ENCODE measurements around the gene PCSK5.
"Not testable (repeated sequence)": the region's sequence is repeated elsewhere in the genome, so short reads cannot be mapped to it uniquely, and the experiment has no call there.

PCSK5 gene
- 8.4 to 13.3 reads per million in 2 donors for total RNA-seq

- peak; percentile 30 to 74 (median 65) for DNase-seq
These were observed at the start of gene PCSK5 for GRCh38 chr9:75890472-75891276. Gene PCSK5 (plus strand): TSS chr9:75890673. CDS start chr9:75891182, 509 bp downstream.

DNA sequence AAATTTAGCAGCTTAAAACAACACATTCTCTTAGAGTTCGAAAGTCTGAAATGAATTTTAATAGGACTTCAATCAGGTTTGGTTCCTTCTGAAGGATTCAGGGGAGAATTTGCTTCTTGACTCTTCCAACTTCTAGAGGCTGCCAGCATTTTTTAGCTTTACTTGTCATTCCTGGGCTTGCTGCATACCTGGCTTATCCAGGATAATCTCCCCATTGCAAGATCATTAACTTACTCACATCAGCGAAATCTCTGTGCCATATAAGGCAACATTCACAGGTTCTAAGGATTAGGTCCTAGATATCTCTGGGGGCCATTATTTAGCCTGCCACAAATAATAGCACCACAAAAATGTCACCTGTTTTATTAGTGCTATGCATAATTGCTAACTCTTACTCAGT lies 46.2 kb upstream of the PCSK5 start:
- no peak for DNase-seq

DNA sequence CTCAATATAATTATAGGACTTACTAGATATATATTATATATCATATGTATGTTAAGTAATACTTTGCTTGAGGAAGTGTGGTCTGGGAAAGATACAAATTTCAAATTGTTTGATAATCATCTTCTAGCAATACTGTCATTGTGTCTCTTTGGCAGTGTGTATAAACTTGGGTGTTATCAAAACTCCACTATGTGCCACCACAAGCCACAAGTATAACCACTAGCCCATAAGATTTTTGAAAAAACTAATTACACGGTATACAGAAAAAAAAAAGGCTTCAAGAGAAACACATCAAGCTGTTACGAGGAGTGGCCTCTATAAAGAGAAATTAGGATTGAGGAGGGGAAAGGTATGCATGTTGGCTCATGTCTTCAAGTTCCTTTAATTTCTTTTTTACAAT lies 44.7 kb upstream of the PCSK5 start:
- DNase-seq: no peak

GRCh38 chr9:75847085-75847484 lies 43.4 kb upstream of the PCSK5 start:
- no peak for DNase-seq

DNA sequence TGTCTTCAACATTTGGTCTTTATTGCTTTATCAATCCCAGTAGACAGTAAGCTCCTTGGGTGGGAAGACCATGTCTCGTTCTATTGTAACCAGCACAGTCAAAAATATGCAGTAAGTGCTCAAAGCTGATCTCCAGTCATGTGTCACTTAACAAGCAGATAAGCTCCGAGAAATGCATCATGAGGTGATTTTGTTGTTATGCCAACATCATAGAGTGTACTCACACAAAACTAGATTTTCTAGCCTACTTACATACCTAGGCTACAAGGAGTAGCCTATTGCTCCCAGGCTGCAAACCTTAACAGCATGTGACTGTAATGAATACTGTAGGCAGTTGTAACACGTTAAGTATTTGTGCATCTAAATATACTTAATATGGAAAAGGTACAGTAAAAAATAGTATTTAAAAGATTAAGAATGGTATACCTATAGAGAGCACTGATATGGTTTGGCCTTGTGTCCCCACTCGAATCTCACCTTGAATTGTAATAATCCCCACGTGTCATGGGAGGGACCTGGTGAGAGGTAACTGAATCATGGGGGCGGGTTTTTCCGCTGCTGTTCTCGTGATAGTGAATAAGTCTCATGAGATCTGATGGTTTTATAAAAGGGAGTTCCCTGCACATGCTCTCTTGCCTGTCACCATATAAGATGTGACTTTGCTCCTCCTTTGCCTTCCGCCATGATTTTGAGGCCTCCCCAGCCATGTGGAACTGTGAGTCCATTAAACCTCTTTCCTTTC lies 39.8 kb upstream of the PCSK5 start:
- DNase-seq: no peak

GRCh38 chr9:75851917-75852316 lies 38.6 kb upstream of the PCSK5 start:
- DNase-seq: no peak

DNA sequence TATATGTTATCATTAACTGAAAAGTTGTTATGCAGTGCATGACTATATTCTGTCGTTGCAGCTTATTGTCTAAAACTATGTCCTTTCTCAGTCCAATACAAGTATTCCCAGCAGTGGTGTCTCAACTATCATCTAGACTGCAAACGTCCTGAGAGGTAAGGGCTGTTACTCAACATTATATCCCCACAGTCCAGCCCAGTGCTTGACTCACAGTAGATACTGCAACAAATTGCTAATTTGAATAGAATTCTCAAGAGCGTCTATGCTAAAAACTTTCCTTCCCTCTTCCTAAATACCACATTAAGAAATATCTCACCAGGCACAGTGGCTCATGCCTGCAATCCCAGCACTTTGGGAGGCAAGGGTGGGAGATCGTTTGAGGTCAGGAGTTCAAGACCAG lies 37.7 kb upstream of the PCSK5 start:
- no peak for DNase-seq

DNA sequence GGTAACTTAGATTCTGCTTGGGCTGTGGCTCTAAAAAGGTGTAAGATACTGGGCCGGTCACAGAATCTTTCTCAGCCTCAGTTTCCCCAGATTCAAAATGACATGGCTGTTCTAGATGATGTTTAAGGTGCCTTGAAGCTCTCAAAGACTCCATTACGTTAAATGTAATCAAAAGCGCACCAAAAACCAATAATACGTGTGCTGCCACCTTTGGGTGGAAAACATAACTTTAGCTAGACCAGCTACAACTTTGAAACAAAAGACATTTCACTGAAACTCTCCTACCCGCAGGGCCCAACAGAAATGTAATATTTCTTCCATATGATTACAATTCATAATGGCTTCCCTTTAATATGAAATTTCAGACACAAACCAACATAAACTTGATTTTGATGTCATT lies 35.0 kb upstream of the PCSK5 start:
- no peak for DNase-seq

DNA sequence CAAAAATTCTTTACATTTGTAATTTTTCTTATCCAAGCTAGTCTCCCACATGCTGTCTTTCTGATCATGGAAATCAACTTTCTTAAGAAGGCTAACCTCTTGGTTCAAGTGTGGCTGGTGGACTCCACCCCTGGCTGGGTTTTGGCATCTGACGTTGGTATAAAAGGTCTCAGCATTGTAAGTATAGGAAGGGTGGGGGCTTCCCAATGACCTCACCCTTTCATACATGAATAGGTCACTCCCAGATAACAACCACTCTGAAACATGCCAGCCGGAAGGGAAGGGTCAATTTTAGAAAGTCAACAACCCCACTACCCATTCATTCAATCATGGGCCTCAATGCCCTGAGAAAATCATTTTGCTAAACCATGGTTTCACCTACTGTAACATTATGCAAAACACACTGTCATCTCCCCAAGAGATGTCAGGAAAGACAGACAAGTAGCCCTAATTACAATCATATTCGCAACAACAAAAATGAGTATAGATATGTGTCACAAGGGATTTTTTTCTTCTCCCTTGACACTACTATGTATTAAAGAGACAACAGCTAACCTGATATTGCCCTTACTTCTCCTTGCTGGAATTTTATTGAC lies 31.9 kb upstream of the PCSK5 start:
- DNase-seq: no peak

DNA sequence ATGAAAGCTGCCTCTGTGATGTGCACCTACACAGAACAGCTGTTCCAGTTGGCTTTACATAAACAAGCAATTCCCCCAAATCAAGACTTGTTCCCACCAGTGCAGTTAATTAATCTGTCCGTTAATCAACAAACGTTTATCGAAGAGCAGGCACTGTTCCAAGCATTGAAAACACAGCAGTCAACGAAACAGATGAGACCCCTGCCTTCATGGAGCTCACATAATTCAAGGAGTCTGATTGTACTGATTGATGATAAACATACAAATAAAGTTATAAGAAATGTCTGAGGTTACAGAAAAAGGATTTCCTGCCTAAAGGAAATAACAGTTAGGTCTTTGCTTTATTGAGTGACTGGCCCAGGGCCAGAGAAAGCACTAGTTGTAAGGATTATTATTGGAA lies 26.2 kb upstream of the PCSK5 start:
- no peak for DNase-seq

DNA sequence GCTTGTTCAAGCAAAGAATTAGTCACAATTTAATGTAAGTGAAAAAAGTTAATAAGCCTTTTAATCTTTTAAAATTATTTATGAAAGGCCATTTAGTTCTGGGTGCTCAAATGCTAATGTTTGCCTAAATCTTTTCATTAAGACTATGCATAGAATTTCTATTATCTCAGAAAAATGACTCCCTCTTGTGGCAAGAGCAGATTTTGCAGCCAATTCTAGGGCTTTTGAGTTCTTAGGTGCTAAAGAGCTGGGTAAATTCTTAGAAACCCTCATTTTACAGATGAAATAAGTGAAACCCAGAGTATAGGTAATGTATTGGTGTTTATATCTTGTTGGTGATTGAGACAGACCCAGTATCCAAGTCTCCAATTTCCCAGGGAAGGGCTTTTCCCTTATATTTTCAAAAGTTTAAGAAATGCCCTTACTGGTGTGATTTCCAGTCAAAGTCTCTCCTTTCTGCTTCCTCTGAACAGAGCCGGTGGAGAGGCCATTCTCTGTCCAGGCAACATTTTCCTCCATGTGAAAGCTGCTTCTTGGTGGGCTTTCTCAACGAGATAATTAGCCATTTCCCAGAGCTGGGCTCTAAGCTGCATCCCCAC lies 24.1 kb upstream of the PCSK5 start:
- peak in 1 of 5 experiments; percentile 24 for DNase-seq

DNA sequence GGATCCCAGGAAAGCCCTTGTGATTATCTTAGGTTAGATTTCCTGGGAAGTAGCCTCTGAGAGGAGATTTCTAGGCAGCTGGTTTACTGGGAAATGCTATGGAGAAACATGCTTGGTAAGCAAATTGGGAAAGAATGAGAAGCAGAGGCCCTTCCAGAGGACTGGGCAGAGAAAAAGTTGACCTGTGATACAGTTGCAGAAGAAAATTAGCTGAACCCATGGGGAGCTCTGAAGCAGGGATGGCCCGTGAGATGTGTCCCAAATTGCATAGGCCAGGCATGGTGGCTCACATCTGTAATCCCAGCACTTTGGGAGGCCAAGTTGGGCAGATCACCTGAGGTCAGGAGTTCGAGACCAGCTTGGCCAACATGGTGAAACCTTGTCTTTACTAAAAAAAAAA lies 21.9 kb upstream of the PCSK5 start:
- DNase-seq: not testable (repeated sequence)

DNA sequence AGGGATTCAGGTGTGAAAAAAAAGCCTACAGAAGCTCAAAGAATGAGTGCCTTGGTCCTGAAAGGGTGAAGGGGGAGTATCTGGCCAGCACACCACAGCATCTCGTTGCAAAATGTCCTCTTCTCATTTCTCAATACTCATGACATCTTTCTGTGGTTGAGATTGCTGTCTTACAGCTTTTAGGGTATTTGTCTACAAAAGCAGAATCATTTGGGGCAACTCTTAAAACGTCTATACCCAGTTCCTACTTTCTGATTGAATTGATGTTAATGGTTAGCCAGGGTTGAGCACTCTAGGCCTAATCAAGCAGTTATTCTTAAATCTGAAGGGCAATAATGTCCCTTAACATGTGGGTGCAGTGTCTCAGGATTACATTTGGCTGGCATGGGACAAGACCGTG lies 21.2 kb upstream of the PCSK5 start:
- no peak for DNase-seq

- DNase-seq: no peak
These were observed 20.0 kb upstream of the PCSK5 start for GRCh38 chr9:75870450-75870849.

DNA sequence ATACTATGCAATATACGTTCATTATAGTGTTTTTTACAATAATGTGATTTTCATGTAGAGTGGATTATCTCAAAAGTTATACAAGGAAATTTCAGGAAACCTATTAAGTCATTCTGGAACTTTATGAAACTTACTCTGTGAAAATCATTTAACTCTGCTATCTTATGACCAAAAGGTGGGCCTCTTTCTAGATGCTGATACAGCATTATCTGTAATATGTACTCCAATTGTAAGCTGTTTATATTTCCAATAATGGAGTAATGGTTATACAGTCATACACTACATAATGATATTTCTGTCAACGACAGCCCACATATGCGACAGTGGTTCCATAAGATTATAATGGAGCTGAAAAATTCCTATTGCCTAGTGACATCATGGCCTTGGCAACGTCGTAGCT lies 18.8 kb upstream of the PCSK5 start:
- no peak for DNase-seq

DNA sequence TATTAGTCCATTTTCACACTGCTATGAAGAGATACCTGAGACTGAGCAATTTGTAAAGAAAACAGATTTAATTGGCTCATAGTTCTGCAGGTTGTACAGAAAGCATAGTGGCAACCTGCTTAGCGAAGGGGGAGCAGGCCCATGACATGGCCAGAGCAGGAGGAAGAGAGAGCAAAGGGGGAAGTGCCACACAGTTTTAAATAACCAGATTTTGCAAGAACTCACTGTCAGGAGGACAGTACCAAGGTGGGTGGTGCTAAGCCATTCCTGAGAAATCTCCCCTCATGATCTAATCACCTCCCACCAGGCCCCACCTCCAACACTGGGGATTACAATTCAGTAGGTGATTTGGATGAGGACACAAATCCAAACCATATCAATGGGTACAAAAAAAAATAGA lies 16.8 kb upstream of the PCSK5 start:
- no peak for DNase-seq

DNA sequence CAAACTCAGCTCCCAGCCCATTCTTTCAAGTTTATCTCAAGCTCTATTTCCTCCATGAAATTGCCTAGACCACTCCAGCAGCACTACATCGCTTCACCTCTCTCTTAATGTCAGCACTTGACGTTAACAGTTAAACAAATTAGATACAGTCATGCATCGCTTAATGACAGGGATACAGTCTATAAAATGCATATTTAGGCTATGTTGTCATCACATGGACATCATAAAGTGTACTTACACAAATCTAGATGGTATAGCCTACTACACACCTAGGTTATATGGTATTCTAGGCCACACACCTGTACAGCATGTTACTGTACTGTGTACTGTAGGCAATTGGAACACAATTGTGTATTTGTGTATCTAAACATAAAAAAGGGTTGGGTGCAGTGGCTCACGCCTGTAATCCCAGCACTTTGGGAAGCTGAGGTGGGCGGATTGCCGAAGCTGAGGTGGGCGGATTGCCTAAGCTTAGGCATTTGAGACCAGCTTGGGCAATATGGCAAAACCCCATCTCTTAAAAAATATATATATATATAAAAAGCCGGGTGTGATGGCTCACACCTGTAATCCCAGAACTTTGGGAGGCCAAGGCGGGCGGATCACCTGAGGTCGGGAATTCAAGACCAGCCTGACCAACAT lies 13.4 kb upstream of the PCSK5 start:
- no peak for DNase-seq

- no peak for DNase-seq
These were observed 12.0 kb upstream of the PCSK5 start for GRCh38 chr9:75878488-75878860.

DNA sequence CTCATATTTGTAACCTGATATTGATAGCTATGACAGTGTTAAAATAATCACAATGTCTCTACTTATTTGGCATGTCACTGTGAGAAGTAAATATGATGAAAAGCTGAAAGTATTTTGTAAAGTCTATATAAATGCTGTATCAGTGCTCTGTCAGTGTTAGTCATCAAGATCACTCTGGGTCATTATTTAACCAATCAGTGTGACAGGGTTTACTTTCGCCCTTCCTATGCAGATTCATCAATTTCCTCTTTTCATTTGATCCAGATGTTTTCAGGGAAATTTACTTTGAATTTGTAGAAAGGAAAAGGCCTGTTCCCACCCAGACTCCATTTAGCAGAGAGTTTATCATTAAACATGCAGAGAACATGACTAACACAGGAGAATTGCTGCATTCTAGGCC lies 9.9 kb upstream of the PCSK5 start:
- no peak for DNase-seq

GRCh38 chr9:75881761-75882160 lies 8.7 kb upstream of the PCSK5 start:
- no peak for DNase-seq

- DNase-seq: no peak
These were observed 4.8 kb upstream of the PCSK5 start for GRCh38 chr9:75885652-75886051.

DNA sequence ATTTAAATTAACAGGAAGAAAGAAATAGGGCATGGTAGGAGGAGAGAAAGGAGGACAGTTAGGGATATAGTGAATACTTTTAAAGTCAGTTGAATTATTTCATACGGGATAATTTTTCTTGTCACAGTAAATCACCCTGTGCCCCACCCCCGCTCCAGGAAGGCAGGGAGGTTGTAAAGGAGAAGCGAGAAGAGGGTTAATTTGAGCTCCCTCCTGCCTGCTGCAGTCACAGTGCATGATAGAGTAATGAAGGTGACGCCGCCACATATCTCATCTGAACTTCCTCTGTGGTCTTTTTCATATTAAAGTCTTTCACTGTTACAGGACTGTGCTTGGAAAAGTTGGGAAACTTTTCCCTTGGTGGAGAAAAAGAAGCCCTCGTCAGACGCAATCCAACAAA lies 896 bp upstream of the PCSK5 start:
- DNase-seq: no peak

- peak in 1 of 5 experiments; percentile 3 for DNase-seq
These were observed 449 bp upstream of the PCSK5 start for GRCh38 chr9:75889977-75890471.

Measured in T-helper 2 cell (primary cell).